KMS-11 (cell line): Measurements from ENCODE around the gene EMP1.

Experiments
- H2AFZ ChIP-seq: fragments of 200-600 bp; sonication (generic); 2 replicates; pipeline ENCODE4 v1.6.1; 2016; ENCODE audit warnings: antibody characterized with exemption, mixed run types, low read depth
- H3K27ac ChIP-seq: fragments of 200-600 bp; sonication (generic); 2 replicates; pipeline ENCODE4 v1.6.1; 2016; ENCODE audit warnings: mild to moderate bottlenecking, mixed run types
- H3K27me3 ChIP-seq: fragments of 200-600 bp; sonication (generic); 2 replicates; pipeline ENCODE4 v1.6.1; 2017; ENCODE audit warnings: mild to moderate bottlenecking, low read depth, mixed run types, moderate library complexity; ENCODE audit not compliant: insufficient read depth
- H3K36me3 ChIP-seq: fragments of 200-600 bp; sonication (generic); 2 replicates; pipeline ENCODE4 v1.6.1; 2017; ENCODE audit warnings: mild to moderate bottlenecking, mixed run types; ENCODE audit not compliant: insufficient read depth
- H3K4me1 ChIP-seq: fragments of 200-600 bp; sonication (generic); 2 replicates; pipeline ENCODE4 v1.6.1; 2016; ENCODE audit warnings: mild to moderate bottlenecking, low read depth, mixed run types; ENCODE audit not compliant: poor library complexity, severe bottlenecking
- H3K4me2 ChIP-seq: fragments of 200-600 bp; sonication (generic); 2 replicates; pipeline ENCODE4 v1.7.0; 2016; ENCODE audit warnings: mild to moderate bottlenecking, mixed run types
- H3K4me3 ChIP-seq: fragments of 200-600 bp; sonication (generic); IDR thresholded peaks from 2 replicates; pipeline ENCODE4 v1.6.1; 2017; ENCODE audit warnings: low read depth, low read length, mixed read lengths; ENCODE audit not compliant: insufficient read depth
- H3K79me2 ChIP-seq: fragments of 200-600 bp; sonication (generic); 2 replicates; pipeline ENCODE4 v1.6.1; 2016; ENCODE audit warnings: low read depth, mixed run types; ENCODE audit not compliant: insufficient read depth
- H3K9ac ChIP-seq: fragments of 200-600 bp; sonication (generic); 2 replicates; pipeline ENCODE4 v1.6.1; 2016; ENCODE audit warnings: mild to moderate bottlenecking, mixed run types
- H4K20me1 ChIP-seq: fragments of 200-600 bp; sonication (generic); 2 replicates; pipeline ENCODE4 v1.6.1; 2016; ENCODE audit warnings: mild to moderate bottlenecking, mixed run types; ENCODE audit not compliant: insufficient read depth
- TF ChIP-seq, protein P1 (sequence below): fragments of 200-600 bp; sonication (generic); conservative IDR thresholded peaks from 2 replicates; pipeline ENCODE4 v1.6.1; 2017; ENCODE audit warnings: low read depth, mild to moderate bottlenecking, antibody characterized with exemption, low read length, moderate library complexity, mixed read lengths

EMP1 gene

DNA sequence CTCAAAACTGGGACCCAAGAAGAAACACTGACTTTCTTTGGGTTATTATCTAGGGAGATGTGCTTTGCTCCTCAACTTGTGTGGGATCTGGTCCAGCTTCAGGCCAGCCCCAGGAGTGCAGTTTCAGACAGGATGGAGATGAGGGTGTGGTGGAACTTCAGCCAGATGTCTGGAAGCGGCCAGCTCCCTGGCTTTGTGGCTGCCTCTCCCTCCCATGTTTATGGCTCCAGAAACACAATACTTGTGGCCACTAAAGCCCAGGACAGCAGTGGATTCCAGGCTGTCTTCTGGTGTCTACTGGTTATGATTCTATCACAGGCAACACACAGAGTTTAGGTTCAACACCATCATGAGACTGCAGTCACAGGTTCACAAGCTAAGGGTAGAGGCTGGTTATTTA is 44.2 kb upstream of the EMP1 start:
- Histone ChIP-seq H2AFZ (no peak overlapping the region), H3K4me3 (no peak overlapping the region), H3K27me3 (no peaks in the 10 kb centered on the region), H3K36me3 (no peaks in the 10 kb centered on the region), H3K4me2 (no peak overlapping the region), H3K27ac (no peak overlapping the region), H3K4me1 (peaks cover 37% of the 10 kb centered on the region), H4K20me1 (no peaks in the 10 kb centered on the region), H3K79me2 (no peaks in the 10 kb centered on the region), H3K9ac (no peak overlapping the region)
- TF ChIP-seq, protein P1, sequence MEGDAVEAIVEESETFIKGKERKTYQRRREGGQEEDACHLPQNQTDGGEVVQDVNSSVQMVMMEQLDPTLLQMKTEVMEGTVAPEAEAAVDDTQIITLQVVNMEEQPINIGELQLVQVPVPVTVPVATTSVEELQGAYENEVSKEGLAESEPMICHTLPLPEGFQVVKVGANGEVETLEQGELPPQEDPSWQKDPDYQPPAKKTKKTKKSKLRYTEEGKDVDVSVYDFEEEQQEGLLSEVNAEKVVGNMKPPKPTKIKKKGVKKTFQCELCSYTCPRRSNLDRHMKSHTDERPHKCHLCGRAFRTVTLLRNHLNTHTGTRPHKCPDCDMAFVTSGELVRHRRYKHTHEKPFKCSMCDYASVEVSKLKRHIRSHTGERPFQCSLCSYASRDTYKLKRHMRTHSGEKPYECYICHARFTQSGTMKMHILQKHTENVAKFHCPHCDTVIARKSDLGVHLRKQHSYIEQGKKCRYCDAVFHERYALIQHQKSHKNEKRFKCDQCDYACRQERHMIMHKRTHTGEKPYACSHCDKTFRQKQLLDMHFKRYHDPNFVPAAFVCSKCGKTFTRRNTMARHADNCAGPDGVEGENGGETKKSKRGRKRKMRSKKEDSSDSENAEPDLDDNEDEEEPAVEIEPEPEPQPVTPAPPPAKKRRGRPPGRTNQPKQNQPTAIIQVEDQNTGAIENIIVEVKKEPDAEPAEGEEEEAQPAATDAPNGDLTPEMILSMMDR = no peak

DNA sequence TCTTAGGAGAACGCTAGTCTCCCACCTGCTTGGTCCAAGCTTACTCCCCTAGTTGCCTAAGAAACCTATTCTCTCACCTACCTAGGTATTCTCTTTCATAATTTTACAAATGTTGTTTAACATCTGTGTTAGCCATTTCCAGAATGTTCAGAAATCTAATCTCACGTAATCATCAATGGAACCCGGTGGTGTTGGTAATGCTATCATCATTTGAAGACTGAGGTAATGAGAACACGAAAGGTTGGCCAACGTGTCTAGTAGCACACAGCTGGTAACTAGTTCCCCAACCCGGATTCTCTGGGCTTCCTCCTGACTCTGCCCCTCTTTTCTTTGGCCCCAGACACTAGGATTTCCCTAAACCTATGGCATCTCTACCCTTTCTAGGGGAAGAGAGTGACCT is 43.8 kb upstream of the EMP1 start:
- H3K79me2 ChIP-seq = no peaks in the 10 kb centered on the region
- no peak overlapping the region for H3K9ac ChIP-seq
- H3K27ac ChIP-seq = no peak overlapping the region
- H3K4me1 ChIP-seq = peaks cover 37% of the 10 kb centered on the region
- TF ChIP-seq, protein P1 = no peak
- no peak overlapping the region for H3K4me3 ChIP-seq
- no peaks in the 10 kb centered on the region for H3K36me3 ChIP-seq
- no peaks in the 10 kb centered on the region for H4K20me1 ChIP-seq
- no peak overlapping the region for H2AFZ ChIP-seq
- H3K4me2 ChIP-seq = no peak overlapping the region
- H3K27me3 ChIP-seq = no peaks in the 10 kb centered on the region

DNA sequence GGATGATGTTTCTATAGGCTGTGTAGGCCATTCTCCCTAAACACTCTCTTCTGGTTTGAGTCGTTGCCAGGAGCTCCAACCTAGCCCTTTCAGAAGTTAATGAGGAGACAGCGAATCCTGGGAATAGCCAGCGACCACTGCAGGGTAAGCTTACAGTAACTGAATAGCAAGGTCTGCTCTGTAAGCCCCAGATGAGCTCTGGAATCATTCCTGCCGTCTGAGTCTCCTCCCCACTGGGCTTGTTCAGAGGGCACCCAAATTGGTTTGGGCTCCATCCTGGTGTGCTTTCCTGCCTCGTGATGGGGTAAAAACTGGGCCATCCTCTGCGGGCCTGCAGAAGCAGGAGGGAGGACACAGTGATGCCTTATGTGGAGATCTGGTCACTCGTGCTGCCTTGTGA is 43.3 kb upstream of the EMP1 start:
- H3K27ac ChIP-seq = no peak overlapping the region
- no peak overlapping the region for H2AFZ ChIP-seq
- H3K4me2 ChIP-seq = no peak overlapping the region
- H3K4me3 ChIP-seq = no peak overlapping the region
- no peak overlapping the region for H3K9ac ChIP-seq
- H3K4me1 ChIP-seq = peaks cover 37% of the 10 kb centered on the region
- TF ChIP-seq, protein P1 = no peak
- no peaks in the 10 kb centered on the region for H3K36me3 ChIP-seq
- no peaks in the 10 kb centered on the region for H3K27me3 ChIP-seq
- H4K20me1 ChIP-seq = no peaks in the 10 kb centered on the region
- H3K79me2 ChIP-seq = no peaks in the 10 kb centered on the region

DNA sequence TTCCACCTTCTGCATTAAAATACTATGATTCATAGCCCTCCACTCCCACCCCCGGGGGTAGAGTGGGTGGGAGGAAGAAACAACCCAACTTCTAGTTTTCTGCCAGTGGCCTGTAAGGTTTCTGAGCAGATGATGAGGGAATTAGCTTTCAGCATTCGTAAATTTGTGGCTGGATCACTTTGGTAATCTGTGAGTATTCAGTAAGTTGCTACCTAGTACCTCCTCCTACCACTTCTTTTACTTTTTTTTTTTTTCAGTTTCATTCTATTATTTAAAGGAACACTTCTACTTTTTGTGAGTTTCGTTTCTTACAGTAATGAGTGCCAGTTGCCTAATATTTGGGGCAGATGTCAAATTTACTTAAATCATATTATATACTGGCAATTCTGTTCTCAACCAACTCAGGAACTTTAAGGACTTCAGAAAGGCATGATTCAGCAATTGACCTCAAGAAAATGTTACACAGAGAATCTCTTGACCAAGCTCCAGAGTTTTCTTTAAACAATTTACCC is 42.4 kb upstream of the EMP1 start:
- H3K27ac ChIP-seq = peak overlapping the region; percentile 55
- no peak overlapping the region for H3K4me3 ChIP-seq
- no peaks in the 10 kb centered on the region for H3K79me2 ChIP-seq
- peaks cover 37% of the 10 kb centered on the region for H3K4me1 ChIP-seq
- no peaks in the 10 kb centered on the region for H4K20me1 ChIP-seq
- peak overlapping the region; percentile 13; the same call in 1 of the 2 replicates for H3K9ac ChIP-seq
- H3K27me3 ChIP-seq = no peaks in the 10 kb centered on the region
- H3K36me3 ChIP-seq = no peaks in the 10 kb centered on the region
- H3K4me2 ChIP-seq = peak overlapping the region; percentile 74
- TF ChIP-seq, protein P1 = no peak
- H2AFZ ChIP-seq = peak overlapping the region; percentile 19; the same call in 1 of the 2 replicates
